Brain microvascular endothelial cell (primary cell): ENCODE measurements around the gene NOTCH2.
"Not testable (repeated sequence)": the region's sequence is repeated elsewhere in the genome, so short reads cannot be mapped to it uniquely, and the experiment has no call there.

Source experiments
- DNase-seq: peaks from one replicate; pipeline ENCODE4 v3.0.0-alpha.2; 2020
- H3K27ac ChIP-seq: fragments of 250-450 bp; sonication (Bioruptor Pico); 2 replicates; pipeline ENCODE4 v1.5.1; 2020; ENCODE audit warnings: mild to moderate bottlenecking, moderate library complexity
- H3K27me3 ChIP-seq: fragments of 250-450 bp; sonication (Bioruptor Pico); replicated peaks from 2 replicates; pipeline ENCODE4 v1.5.1; 2020; ENCODE audit warnings: mild to moderate bottlenecking
- H3K36me3 ChIP-seq: fragments of 250-450 bp; sonication (Bioruptor Pico); replicated peaks from 2 replicates; pipeline ENCODE4 v1.5.1; 2020; ENCODE audit warnings: mild to moderate bottlenecking
- H3K4me3 ChIP-seq: 2 replicates; pipeline ENCODE4 v1.5.1; 2011; ENCODE audit warnings: low read depth, mild to moderate bottlenecking, control low read depth, low read length, moderate library complexity
- in situ Hi-C: cut with HindIII; loops from 2 replicates; pipeline ENCODE4 v1.10.0; 2017; ENCODE audit warnings: low sequenced_read_pairs, low pct_ligation_motif_present
- TF ChIP-seq, protein P1 (sequence below): IDR thresholded peaks from 2 replicates; pipeline ENCODE4 v1.5.1; 2011; ENCODE audit warnings: low read depth, mild to moderate bottlenecking, moderate library complexity, low read length, control low read depth, inconsistent platforms; ENCODE audit errors: missing control alignments

Gene NOTCH2

DNA sequence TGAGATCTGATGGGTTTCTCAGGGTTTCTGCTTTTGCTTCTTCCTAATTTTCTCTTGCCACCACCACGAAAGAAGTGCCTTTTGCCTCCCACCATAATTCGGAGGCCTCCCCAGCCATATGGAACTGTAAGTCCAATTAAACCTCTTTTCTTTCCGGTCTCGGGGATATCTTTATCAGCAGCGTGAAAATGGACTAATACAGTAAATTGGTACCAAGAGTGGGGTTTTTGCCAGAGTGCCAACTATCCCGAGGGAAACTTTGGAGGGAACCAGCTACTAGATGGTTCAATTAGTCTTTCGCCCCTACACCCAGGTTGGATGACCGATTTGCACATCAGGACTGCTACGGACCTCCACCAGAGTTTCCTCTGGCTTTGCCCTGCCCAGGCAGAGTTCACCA is 68.4 kb downstream of the NOTCH2 start:
- H3K4me3 ChIP-seq, H3K36me3 ChIP-seq, DNase-seq, in situ Hi-C loops, H3K27me3 ChIP-seq, H3K27ac ChIP-seq: not testable (repeated sequence)

DNA sequence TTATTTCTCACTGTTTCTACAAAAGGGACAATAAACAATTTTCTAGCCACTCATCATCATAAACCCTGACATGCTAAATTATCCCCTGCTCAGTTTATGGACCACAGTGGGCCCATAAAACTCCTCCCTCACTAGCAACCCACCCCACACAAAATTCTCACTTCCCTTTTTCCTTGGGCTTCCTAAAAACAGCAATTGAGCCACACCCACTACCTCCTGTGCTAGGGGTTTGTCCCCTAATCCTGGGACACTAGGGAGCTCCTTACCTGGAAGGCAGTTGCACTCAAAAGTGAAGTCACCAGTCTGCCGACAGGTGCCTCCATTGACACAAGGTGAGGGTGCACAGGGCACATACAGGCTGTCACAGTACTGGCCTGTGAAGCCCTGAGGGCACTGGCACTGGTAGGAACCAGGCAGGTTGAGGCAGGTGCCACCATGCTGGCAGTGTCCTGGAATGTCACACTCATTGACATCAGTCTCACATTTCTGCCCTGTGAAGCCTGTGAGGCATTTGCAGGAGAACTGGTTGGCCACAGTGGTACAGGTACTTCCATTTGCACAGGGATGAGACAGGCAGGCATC is 72.6 kb downstream of the NOTCH2 start:
- H3K27ac ChIP-seq, H3K4me3 ChIP-seq, H3K27me3 ChIP-seq, H3K36me3 ChIP-seq, DNase-seq, in situ Hi-C loops: not testable (repeated sequence)

DNA sequence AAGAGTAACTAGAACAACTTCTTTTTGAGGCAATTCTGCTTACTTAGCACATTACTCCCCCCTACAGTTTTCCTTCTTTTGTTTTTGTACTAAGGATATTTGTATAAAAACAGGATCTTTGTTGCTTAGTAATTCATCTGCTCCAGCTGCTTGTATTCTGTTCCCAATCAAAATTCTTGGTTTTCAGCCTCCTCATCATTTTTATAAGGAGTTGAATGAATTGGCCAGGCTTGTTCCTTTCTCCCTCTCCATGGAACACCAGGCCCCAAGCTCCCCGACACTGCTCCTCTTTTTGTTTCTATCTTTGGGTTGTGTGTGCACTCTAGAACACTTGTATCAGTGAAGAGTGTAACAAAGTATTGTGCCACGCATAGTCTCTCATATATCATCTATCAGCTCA is 73.5 kb downstream of the NOTCH2 start:
- H3K36me3 ChIP-seq, in situ Hi-C loops, DNase-seq, H3K27me3 ChIP-seq, H3K4me3 ChIP-seq, H3K27ac ChIP-seq: not testable (repeated sequence)

DNA sequence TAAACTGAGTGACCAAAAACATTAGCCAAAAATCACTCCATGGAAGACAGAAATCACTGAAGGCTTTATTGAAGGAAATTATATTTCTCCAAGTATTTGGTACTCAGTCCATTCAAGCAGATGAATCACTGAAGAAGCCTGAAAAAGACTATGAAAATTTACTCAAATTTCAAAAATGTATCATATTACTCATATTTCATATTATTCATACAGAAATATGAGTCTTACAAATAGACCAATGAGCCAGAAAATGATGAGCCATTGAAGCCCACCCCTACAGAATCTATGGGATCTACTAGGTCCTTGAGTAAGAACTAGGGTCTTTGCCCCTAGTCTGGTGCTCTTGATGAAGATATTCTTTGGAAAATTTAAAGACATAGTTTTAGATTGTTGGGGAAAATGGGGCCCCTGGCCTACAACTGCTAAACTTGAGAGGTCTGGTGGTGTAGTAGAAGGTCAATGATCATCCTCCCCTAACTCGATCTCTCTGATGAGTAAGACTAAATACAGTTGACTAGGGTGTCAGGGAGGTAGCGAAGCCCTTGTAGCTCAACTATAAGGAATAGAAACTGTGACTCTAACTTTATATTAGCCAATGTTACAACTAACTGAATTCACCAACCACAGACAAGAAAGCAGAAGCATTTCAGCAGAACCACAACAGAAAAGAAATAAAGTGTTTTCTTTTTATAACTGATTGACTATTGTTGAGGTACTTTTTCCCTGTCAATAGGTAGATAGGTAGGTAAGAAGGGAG is 81.0 kb downstream of the NOTCH2 start:
- peak overlapping the region; percentile 86 for H3K27ac ChIP-seq
- H3K36me3 ChIP-seq: peaks cover 8% of the 10 kb centered on the region
- no peak overlapping the region for H3K4me3 ChIP-seq
- TF ChIP-seq, protein P1, sequence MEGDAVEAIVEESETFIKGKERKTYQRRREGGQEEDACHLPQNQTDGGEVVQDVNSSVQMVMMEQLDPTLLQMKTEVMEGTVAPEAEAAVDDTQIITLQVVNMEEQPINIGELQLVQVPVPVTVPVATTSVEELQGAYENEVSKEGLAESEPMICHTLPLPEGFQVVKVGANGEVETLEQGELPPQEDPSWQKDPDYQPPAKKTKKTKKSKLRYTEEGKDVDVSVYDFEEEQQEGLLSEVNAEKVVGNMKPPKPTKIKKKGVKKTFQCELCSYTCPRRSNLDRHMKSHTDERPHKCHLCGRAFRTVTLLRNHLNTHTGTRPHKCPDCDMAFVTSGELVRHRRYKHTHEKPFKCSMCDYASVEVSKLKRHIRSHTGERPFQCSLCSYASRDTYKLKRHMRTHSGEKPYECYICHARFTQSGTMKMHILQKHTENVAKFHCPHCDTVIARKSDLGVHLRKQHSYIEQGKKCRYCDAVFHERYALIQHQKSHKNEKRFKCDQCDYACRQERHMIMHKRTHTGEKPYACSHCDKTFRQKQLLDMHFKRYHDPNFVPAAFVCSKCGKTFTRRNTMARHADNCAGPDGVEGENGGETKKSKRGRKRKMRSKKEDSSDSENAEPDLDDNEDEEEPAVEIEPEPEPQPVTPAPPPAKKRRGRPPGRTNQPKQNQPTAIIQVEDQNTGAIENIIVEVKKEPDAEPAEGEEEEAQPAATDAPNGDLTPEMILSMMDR: no peak
- peak; percentile 38 for DNase-seq
- no peaks in the 10 kb centered on the region for H3K27me3 ChIP-seq
- in situ Hi-C loops: no loop called here

DNA sequence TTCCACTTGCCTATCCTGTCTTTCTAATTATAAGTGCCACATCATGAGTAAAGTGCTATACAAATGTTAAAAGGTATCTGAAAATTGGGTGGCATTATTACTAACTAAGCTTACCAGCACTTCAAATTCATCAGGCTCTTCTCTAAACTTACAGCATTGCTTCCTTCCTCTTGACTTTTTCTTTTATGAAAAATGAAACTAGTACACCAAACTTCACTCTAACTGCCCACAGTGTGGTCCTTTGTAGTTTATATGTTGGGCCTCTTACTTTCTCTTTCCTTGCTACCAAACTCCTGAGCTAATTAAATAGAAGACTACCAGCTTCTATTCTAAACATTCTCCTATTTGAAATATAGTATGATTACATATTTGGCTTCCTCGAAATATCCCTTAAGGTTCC is 81.8 kb downstream of the NOTCH2 start:
- Histone ChIP-seq H3K27me3 (no peaks in the 10 kb centered on the region), H3K4me3 (no peak overlapping the region), H3K27ac (peak overlapping the region; percentile 86), H3K36me3 (peaks cover 8% of the 10 kb centered on the region)
- TF ChIP-seq, protein P1: no peak
- in situ Hi-C loops: no loop called here
- DNase-seq: no peak

DNA sequence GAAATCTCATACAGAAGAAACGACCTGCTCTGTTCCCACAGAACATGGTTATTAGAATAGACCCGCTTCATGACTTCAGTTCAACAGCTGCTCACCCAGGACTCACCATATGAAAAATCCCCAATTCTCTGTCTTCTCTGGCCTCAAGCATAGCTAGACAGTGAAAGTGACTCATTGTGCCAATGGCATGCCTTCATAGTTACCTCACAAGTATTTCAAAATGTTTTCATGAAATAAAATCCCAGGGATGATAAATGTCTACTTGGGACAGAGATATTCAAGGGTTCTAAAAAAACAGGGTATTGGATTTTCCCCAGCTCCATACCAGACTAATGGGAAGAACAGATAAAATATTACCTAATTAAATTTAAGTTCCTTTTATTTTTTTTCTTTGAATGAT is 82.3 kb downstream of the NOTCH2 start:
- Histone ChIP-seq H3K27ac (peak overlapping the region; percentile 86), H3K27me3 (no peaks in the 10 kb centered on the region), H3K36me3 (peaks cover 8% of the 10 kb centered on the region), H3K4me3 (no peak overlapping the region)
- DNase-seq: peak; percentile 92
- TF ChIP-seq, protein P1: no peak
- in situ Hi-C loops: no loop called here

DNA sequence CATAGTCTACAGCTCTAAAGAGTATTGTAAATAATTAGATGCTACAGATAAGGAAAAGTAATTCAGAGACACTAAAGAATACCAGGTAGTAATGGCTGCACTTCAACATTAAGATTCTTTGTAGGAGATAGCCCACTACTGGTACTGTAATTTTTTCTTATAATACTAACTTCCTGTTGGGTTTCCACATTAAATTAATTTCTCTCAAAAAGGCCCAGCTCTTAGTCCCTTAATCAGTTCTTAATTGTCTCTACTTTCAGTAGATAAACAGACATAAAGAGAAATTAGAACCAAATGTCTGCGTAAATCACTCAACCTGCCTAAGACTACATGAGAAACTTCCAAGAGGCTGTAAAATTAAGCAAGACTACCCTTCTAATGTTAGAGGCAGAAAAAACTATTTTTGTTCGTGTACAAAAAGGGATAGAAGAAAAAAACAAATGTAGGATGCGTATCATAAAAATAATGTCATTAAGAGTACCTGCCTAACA is 83.4 kb downstream of the NOTCH2 start:
- in situ Hi-C loops: no loop called here
- peak overlapping the region; percentile 86 for H3K27ac ChIP-seq
- TF ChIP-seq, protein P1: no peak
- H3K36me3 ChIP-seq: peaks cover 9% of the 10 kb centered on the region
- DNase-seq: no peak
- no peaks in the 10 kb centered on the region for H3K27me3 ChIP-seq
- H3K4me3 ChIP-seq: no peak overlapping the region
